NCI-H1436 treated with DMSO at 0.1 percent for 48 hours (cell line): ENCODE data around the gene PRKACG.
"Not testable (repeated sequence)": the region's sequence is repeated elsewhere in the genome, so short reads cannot be mapped to it uniquely, and the experiment has no call there.

Experiments used
- DNase-seq: peaks from one replicate; lab custom pipeline; 2025; lab: John Stamatoyannopoulos, UW

Gene PRKACG

GRCh38 chr9:69023650-69024049 lies 9.7 kb upstream of the PRKACG start:
- DNase-seq, result peak; percentile 75

GRCh38 chr9:69020301-69021145 lies 6.6 kb upstream of the PRKACG start:
- DNase-seq, result no peak

GRCh38 chr9:69019808-69020207 lies 5.9 kb upstream of the PRKACG start:
- DNase-seq, result no peak

GRCh38 chr9:69018737-69019136 lies 4.8 kb upstream of the PRKACG start:
- DNase-seq, result no peak

- no peak for DNase-seq
Measured at GRCh38 chr9:69016191-69017096, 2.5 kb upstream of the PRKACG start.

- DNase-seq, result no peak
Measured at GRCh38 chr9:69013382-69013727, 558 bp downstream of the PRKACG start.

GRCh38 chr9:69012696-69013381 lies 1.1 kb downstream of the PRKACG start:
- DNase-seq, result no peak

- DNase-seq, result no peak
Measured at GRCh38 chr9:69009708-69010107, 4.2 kb downstream of the PRKACG start.

- DNase-seq, result no peak
Measured at GRCh38 chr9:69004836-69005235, 9.1 kb downstream of the PRKACG start.

- DNase-seq, result no peak
Measured at GRCh38 chr9:69003051-69003450, 10.9 kb downstream of the PRKACG start.

GRCh38 chr9:69001921-69002320 lies 12.0 kb downstream of the PRKACG start:
- no peak for DNase-seq

- no peak for DNase-seq
Measured at GRCh38 chr9:68999393-69000105, 14.4 kb downstream of the PRKACG start.

- no peak for DNase-seq
Measured at GRCh38 chr9:68998812-68999211, 15.1 kb downstream of the PRKACG start.

GRCh38 chr9:68998385-68998784 lies 15.5 kb downstream of the PRKACG start:
- no peak for DNase-seq

GRCh38 chr9:68997666-68998065 lies 16.2 kb downstream of the PRKACG start:
- no peak for DNase-seq

- DNase-seq, result no peak
Measured at GRCh38 chr9:68996462-68996861, 17.5 kb downstream of the PRKACG start.

- DNase-seq, result no peak
Measured at GRCh38 chr9:68995776-68996175, 18.1 kb downstream of the PRKACG start.

- DNase-seq, result no peak
Measured at GRCh38 chr9:68991457-68991856, 22.5 kb downstream of the PRKACG start.

GRCh38 chr9:68986949-68987348 lies 27.0 kb downstream of the PRKACG start:
- not testable (repeated sequence) for DNase-seq

- no peak for DNase-seq
Measured at GRCh38 chr9:68983522-68984424, 30.1 kb downstream of the PRKACG start.

GRCh38 chr9:68983008-68983411 lies 30.9 kb downstream of the PRKACG start:
- no peak for DNase-seq
